Esophagus squamous epithelium (tissue), 5 donors: ENCODE results near the gene PSMA5. TPM values are rescaled to one million over a fixed set of nuclear protein-coding genes. Genes with fewer than 3 reads are reported as not detected.

Source experiments
- DNase-seq: peaks from one replicate; lab custom pipeline; 2025; lab: John Stamatoyannopoulos, UW
- H3K27ac ChIP-seq, 4 donors: fragments of 200-600 bp; sonication (generic); one replicate each; pipeline ENCODE4 v1.5.1; 2016 to 2019; ENCODE audit warnings: mild to moderate bottlenecking in 1 of 4
- H3K27me3 ChIP-seq, 4 donors: fragments of 200-600 bp; sonication (generic); 1 replicate in 3 of 4; 2 replicates in 1 of 4; pipeline versions ENCODE4 v1.5.1 to v1.6.0; 2017 to 2021; ENCODE audit warnings: antibody characterized with exemption in 1 of 4
- H3K36me3 ChIP-seq, 3 donors: fragments of 200-600 bp; sonication (generic); one replicate each; pipeline ENCODE4 v1.5.1; 2016 to 2019
- H3K4me1 ChIP-seq, 3 donors: fragments of 200-600 bp; sonication (generic); one replicate each; pipeline ENCODE4 v1.5.1; 2017 to 2019
- H3K4me3 ChIP-seq, 4 donors: fragments of 200-600 bp; sonication (generic); 1 replicate in 3 of 4; 2 replicates in 1 of 4; pipeline ENCODE4 v1.5.1; 2016 to 2019; ENCODE audit warnings: mild to moderate bottlenecking in 2 of 4, moderate library complexity in 1 of 4
- H3K9me3 ChIP-seq, 3 donors: fragments of 200-600 bp; sonication (generic); one replicate each; pipeline ENCODE4 v1.5.1; 2016 to 2019
- CTCF ChIP-seq, 6 experiments: fragments of 450-650 bp in 4 of 6; fragments of 200-600 bp in 2 of 6; sonication (generic) in 2 of 6; IDR thresholded peaks; one replicate each; pipeline ENCODE4 v1.5.1; 2016 to 2019; ENCODE audit warnings: antibody characterized with exemption in 6 of 6, mild to moderate bottlenecking in 4 of 6, moderate library complexity in 4 of 6
- POLR2A ChIP-seq, 4 donors: fragments of 450-650 bp; IDR thresholded peaks; one replicate each; pipeline ENCODE4 v1.6.1; 2017; ENCODE audit warnings: antibody characterized with exemption in 4 of 4, mild to moderate bottlenecking in 4 of 4, moderate library complexity in 3 of 4
- WGBS, 2 donors: methylation state at CpG; one replicate each; pipeline ENCODE4 v1.1.5; 2018; 5-methylcytosine and 5-hydroxymethylcytosine counted together
- intact Hi-C: fragments of 100-400 bp; cut with DNase I; formaldehyde crosslinking; loops from one replicate; pipeline ENCODE4 v1.15.0; 2022
- total RNA-seq, 4 donors: library from RNA; depleted of rRNA; stranded (reverse); fragments of >200 nt; gene quantifications; one replicate each; pipeline ENCODE4 v1.1.0, GENCODE V29; 2016
- donor health status: DM: yes; HTN: yes; CAD: no.

PSMA5 gene
- total RNA-seq, 4 donors from 2014 or later, result 31.5 to 57.7 (median 46.8) TPM

DNA sequence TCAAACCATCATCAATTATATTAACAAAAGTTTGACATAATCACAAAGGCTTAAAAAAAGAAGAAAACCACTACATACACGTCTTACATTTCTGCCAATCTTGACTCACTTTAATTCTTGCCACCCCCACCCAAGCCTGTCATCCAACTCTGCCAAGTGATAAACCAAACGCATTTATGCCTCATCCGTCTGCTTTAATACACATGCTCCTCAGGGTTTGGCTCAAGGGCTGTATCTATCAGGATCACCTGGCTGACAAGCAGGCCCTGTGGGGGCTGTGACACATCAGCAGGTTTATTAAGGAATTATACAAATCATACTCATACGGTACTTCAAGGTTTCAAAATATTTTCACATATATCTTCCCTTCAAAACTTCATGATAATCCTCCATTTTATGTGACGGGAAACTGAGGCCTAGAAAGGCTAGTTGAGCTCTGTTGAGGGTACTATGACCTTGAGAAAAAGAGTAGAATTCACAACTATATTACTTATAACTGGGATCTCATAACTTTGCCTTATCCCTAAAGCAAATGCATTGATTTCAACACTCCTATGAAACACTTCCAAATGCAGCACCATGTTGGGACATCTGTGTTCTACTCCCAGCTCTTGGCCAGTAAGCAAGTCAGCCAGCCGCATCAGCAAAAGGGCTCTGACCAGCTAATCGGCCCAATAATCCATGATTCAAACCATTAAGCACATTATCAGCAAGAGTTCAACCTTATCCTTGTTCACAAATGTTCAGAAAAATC lies 37.2 kb downstream of the PSMA5 start:
- Histone ChIP-seq H3K4me1 (peaks cover 10 to 92% (median 44%) of the 10 kb centered on the region in 3 donors), H3K36me3 (no peaks in the 10 kb centered on the region), H3K27ac (peak overlapping the region; percentile 34 to 93 (median 88)), H3K27me3 (no peaks in the 10 kb centered on the region), H3K4me3 (peak overlapping the region in 1 of 4 donors; percentile 22), H3K9me3 (no peaks in the 10 kb centered on the region)
- intact Hi-C loops, result no loop called here
- 50 to 51% methylated on average over 7 of the region's 7 CpGs for WGBS, 2 donors
- DNase-seq, result no peak
- TF ChIP-seq CTCF (IDR thresholded peaks at IDR 0.05), result no peak
- no peak for TF ChIP-seq POLR2A (IDR thresholded peaks at IDR 0.05)

GRCh38 chr1:109388208-109388711 lies 38.0 kb downstream of the PSMA5 start:
- intact Hi-C loops, result no loop called here
- DNase-seq, result no peak
- TF ChIP-seq POLR2A (IDR thresholded peaks at IDR 0.05), result no peak
- no peak for TF ChIP-seq CTCF (IDR thresholded peaks at IDR 0.05)
- WGBS, 2 donors, result 92 to 98% methylated on average over 5 of the region's 5 CpGs
- peak overlapping the region in 3 of 4 donors; percentile 86 to 93 (median 91) for H3K27ac ChIP-seq
- H3K9me3 ChIP-seq, result no peaks in the 10 kb centered on the region
- H3K4me3 ChIP-seq, result no peak overlapping the region
- H3K36me3 ChIP-seq, result no peaks in the 10 kb centered on the region
- peaks cover 10 to 88% (median 44%) of the 10 kb centered on the region in 3 donors for H3K4me1 ChIP-seq
- H3K27me3 ChIP-seq, result no peaks in the 10 kb centered on the region

DNA sequence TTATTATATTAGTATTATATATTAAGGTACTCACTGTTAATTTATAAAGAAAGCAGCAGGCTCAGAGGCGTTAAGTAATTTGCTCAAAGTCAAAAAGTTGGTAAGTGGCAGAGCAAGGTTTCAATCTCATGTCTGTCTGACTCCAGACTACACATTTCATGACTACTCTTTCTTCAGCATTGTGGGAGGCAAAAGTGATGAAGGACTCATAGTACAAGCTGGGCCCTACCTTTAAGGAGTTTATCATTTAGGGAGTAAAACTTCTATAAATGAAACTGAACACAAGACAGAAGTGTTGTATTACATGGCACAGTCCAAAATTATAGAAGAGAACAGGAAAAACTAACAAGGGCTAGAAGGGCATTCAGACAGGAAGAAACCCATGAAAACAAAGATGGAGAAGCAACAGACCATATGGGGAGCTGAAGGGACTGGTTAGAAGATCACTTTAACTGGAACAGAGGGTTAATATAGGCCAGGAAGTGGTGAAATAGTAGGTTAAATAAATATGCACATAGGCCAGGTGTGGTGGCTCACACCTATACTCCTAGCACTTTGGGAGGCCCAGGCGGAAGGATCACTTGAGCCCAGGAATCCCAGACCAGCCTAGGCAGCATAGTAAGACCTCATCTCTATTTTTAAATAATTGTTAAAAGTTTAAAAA lies 40.1 kb downstream of the PSMA5 start:
- peak overlapping the region in 3 of 4 donors; percentile 49 to 93 (median 67) for H3K27ac ChIP-seq
- peaks cover 10 to 72% (median 35%) of the 10 kb centered on the region in 3 donors for H3K4me1 ChIP-seq
- no peak overlapping the region for H3K4me3 ChIP-seq
- intact Hi-C loops, result no loop called here
- H3K27me3 ChIP-seq, result no peaks in the 10 kb centered on the region
- H3K9me3 ChIP-seq, result no peaks in the 10 kb centered on the region
- WGBS, 2 donors, result 85 to 93% methylated on average over 2 of the region's 2 CpGs
- H3K36me3 ChIP-seq, result no peaks in the 10 kb centered on the region
- TF ChIP-seq CTCF (IDR thresholded peaks at IDR 0.05) (no peak), POLR2A (IDR thresholded peaks at IDR 0.05) (no peak)
- no peak for DNase-seq

GRCh38 chr1:109385417-109385816 lies 40.8 kb downstream of the PSMA5 start:
- Histone ChIP-seq H3K9me3 (no peaks in the 10 kb centered on the region), H3K4me1 (peaks cover 10 to 64% (median 31%) of the 10 kb centered on the region in 3 donors), H3K27ac (peak overlapping the region in 3 of 4 donors; percentile 33 to 93 (median 67)), H3K27me3 (no peaks in the 10 kb centered on the region), H3K36me3 (no peaks in the 10 kb centered on the region), H3K4me3 (no peak overlapping the region)
- intact Hi-C loops, result no loop called here
- WGBS, 2 donors, result 57 to 66% methylated on average over 2 of the region's 2 CpGs
- DNase-seq, result no peak
- no peak for TF ChIP-seq CTCF (IDR thresholded peaks at IDR 0.05)
- TF ChIP-seq POLR2A (IDR thresholded peaks at IDR 0.05), result no peak

DNA sequence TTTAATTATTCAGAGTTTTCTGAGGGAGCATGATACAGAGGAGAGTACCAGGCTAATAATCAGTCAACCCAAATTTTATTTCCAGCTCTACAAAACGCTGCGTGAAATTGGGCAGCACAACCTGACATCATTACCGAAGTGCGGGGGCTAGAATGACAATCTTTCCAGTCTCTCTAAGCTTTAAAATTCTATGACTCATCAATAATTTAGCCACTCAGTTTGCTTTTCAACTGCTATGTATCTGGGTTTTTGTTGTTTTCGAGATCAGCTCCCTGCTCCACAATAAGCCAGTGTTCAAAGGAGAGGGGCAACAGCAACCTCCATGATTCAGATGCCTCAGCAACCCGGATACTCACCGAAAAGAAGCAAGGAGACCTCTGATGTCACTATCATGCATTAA lies 42.4 kb downstream of the PSMA5 start:
- H3K27ac ChIP-seq, result peak overlapping the region in 3 of 4 donors; percentile 65 to 93 (median 67)
- peaks cover 0 to 49% (median 15%) of the 10 kb centered on the region in 3 donors for H3K4me1 ChIP-seq
- TF ChIP-seq CTCF (IDR thresholded peaks at IDR 0.05) (no peak), POLR2A (IDR thresholded peaks at IDR 0.05) (no peak)
- no peaks in the 10 kb centered on the region for H3K36me3 ChIP-seq
- WGBS, 2 donors, result 82 to 89% methylated on average over 7 of the region's 7 CpGs
- no peaks in the 10 kb centered on the region for H3K27me3 ChIP-seq
- H3K4me3 ChIP-seq, result no peak overlapping the region
- intact Hi-C loops, result no loop called here
- no peaks in the 10 kb centered on the region for H3K9me3 ChIP-seq
- DNase-seq, result no peak
